ENCODE data around the gene ITIH5.

- no peak for TF ChIP-seq CTCF (IDR thresholded peaks at IDR 0.05)
- TF ChIP-seq POLR2A (IDR thresholded peaks at IDR 0.05) = no peak
Measured at GRCh38 chr10:7642491-7643011, 24.2 kb downstream of the ITIH5 start.
